Activated CD8-positive, alpha-beta memory T cell treated with anti-CD3 and anti-CD28 coated beads, Interleukin-2, amount 50 U/mL, for 24 hours (primary cell): ENCODE results near the gene DGKQ.

Source experiments
- DNase-seq: peaks from one replicate; pipeline ENCODE4 v3.0.0-alpha.2; 2020; ENCODE audit errors: extremely low read depth

Gene DGKQ

GRCh38 chr4:961351-962230, 11.8 kb downstream of the DGKQ start:
- no peak for DNase-seq

DNA sequence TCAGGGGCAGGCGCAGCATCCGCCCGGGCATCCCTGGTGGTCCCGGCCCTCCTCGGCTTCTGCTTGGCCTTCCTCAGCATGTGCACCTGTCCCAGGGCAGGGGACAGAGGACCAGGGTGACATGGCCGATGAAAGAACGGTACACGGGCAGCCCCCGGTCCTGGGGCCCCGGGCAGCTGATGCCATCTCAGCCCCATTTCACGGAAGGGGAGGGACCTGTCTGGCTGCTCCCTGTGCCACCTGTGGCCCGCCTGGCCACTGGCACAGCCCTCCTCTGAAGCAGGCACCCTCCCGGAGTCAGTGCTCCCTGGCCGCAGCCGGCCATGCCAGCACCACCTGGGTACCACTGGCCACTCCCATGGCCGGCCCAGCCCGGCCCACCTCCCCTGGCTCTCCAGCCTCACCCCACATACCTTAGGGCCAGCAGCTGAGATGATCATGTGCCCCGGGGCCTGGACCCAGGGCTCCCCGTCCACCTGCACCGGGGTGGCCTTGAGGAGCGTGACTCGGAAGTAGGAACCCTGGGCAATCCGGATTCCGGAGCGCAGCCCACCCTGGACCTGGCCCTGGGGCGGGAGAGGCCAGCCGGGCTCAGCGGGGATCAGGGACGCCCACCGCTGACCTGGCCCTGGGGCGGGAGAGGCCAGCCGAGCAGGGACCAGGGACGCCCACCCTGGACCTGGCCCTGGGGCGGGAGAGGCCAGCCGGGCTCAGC, 12.6 kb downstream of the DGKQ start:
- no peak for DNase-seq

DNA sequence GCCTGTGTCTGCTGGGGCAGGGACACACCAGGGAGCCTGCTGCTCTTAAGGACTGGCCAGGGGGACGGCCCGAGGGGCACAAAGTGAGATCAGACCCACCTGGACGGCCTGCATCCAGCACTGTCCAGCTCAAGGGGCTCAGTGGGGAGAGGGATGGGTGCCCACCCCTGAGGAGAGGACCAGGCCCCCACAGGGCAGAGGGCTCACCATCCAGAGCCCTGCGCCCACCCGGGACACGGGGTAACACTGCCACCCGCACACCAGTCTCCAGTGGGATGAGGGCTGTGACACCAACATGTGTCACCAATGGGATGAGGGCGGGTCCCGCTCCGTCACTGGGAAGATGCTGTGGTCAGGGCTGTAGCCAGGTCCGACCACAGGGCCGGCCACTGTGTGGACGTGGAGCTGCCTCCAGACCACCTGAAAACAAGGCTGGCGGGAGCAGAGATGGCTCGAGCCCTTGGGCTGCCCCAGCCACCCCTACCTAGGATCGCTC, 13.2 kb downstream of the DGKQ start:
- DNase-seq, result no peak

GRCh38 chr4:959338-960139, 13.8 kb downstream of the DGKQ start:
- DNase-seq, result no peak

DNA sequence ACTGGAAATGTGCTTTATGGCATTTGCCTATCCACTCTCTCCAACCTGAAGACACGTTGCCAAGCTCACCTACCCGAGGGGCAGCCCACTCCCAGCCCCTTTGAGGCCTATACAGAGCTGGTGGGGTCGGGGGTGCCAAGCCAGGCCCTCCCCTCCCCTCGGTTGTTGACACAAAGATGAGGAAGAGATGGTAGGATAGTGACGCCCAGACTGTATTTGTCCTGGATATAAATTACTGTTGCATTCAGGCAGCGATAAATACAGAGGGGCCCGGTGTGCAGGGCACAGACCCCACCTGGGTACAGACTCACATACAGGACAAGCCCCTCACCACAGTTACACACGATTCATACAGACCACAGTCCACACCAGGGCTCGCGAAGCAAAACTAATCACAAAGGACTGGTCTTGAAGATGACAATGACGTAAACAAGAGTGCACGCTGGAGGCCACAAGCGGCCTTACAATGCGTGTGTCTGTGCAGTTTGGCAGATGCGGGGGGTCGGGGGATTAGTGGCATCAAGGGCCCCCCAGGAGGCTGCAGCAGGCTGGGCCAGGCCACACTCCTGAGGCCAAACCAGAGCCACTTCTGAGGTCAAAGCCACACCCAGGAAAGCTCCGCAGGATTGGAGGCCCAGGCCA, 14.6 kb downstream of the DGKQ start:
- no peak for DNase-seq

- no peak for DNase-seq
Measured at GRCh38 chr4:958314-958665, 15.1 kb downstream of the DGKQ start.

DNA sequence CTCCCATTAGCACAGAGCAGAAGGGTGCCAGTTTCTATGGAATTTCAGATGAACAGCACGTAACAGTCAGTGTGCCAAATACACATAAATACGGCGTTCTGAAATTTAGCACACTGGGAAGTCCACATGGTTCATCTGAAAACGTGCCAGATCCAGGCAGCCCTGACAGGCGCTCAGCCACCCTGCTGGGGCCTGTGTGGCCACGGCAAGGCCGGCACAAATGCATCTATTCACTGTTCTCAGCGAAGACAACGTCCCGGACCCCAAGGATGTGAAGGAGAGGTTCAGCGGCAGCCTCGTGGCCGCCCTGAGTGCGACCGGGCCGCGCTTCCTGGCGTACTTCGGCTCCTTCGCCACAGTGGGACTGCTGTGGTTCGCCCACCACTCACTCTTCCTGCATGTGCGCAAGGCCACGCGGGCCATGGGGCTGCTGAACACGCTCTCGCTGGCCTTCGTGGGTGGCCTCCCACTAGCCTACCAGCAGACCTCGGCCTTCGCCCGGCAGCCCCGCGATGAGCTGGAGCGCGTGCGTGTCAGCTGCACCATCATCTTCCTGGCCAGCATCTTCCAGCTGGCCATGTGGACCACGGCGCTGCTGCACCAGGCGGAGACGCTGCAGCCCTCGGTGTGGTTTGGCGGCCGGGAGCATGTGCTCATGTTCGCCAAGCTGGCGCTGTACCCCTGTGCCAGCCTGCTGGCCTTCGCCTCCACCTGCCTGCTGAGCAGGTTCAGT, 15.6 kb downstream of the DGKQ start:
- no peak for DNase-seq

DNA sequence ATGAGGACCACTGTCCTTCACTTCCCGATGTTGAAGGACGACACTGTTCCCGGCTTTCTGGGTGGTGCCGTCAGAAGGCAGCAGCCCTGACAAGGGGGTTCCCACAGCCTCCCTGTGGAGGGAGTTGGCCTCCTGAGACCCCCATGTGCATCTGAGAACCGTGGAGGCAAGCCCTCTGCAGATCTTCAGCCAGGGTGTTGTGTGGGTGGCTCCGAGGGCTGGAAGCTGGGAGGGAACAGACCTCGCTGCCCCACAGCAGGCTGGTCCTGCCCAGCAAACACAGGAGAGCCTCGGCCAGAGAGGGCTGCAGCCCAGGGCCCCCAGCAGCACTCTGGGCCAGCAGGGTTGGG, 16.2 kb downstream of the DGKQ start:
- DNase-seq, result no peak

DNA sequence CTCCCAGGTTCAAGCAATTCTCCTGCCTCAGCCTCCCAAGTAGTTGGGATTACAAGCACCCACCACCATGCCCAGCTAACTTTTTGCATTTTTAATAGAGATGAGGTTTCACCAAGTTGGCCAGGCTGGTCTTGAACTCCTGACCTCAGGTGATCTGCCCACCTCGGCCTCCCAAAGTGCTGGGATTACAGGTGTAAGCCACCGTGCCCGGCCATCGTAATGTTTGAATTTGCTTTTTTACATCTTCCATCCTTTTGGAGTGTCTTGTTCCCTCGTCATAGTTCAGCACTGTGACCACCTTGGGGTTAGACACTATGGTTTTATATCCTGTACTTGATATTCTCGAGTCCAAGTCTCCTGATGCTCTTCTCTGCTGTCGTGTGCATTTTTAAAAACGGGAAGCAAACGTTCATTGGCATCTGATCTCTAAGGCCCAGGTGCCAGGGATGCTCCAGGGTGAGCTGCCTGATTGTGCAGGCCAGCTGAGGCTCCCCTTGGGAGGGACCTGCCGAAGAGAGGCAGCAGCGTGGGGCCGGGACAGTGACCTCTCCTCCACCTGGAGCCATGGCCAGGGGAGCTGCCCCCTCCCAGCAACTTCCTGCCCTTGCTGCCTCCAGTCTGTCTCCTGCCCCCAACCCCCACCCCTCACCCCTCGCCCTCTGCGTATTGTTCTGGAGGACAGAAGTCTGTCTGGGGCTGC, 16.7 kb downstream of the DGKQ start:
- DNase-seq, result no peak

DNA sequence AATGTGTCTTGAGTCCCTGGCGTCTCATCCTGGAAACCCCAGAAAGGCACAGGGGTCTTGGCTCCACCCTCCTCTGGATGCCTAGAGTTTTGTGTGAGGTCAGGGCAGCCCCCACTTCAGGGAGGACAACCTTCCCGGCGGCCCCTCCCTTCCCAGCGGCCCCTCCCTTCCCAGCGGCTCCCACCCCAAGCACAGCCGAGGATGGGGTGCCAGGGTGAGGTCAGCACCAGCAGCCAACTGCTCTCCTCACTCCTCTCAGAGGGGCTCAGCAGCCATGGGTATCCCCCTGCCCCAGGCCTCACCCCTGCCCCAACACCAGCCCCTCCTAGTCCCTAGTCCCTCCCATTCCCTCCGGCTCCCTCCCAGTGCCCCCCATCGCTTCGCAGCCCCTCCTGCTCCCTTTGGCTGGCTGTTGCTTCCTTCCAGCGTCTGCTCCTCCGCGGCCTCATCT, 17.4 kb downstream of the DGKQ start:
- no peak for DNase-seq

GRCh38 chr4:955161-955921, 18.0 kb downstream of the DGKQ start:
- no peak for DNase-seq

- DNase-seq, result no peak
Measured at GRCh38 chr4:954211-955020, 19.0 kb downstream of the DGKQ start.

DNA sequence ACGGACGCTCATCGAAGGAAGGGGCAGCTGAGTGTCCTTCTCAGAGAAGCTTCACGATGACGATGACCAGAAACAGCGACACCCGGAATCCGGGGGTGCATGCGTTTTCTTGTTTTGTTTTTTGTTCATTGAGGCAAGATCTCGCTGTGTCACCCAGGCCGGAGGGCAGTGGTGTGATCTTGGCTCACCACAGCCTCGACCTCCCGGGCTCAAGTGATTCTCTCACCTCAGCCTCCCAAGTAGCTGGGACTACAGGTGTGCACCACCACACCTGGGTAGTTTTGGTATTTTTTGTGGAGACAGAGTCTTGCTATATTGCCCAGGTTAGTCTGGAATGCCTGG, 19.8 kb downstream of the DGKQ start:
- DNase-seq, result no peak

GRCh38 chr4:952881-953573, 20.3 kb downstream of the DGKQ start:
- DNase-seq, result no peak

GRCh38 chr4:951594-952468, 21.5 kb downstream of the DGKQ start:
- DNase-seq, result no peak

DNA sequence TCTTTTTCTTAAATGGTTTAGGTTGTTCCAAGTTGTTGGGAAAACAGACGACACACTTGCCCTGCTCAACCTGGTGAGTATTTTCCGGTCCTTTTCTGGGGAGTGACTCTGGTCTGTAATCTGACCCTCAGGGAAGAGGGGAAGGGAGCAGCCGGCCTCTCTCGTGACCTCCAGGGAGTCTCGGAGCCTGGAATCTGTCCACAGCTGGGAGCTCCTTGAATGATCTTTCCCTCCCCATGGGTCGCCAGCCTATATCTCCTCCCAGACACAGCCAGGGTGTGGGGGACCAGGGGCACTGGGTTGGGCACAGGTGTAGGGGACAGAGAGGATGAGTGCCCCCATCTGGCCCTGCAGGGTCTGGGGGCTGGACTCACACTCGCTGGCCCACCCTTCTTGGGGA, 22.2 kb downstream of the DGKQ start:
- no peak for DNase-seq
